ENCODE results near the gene VPREB3. TPM values are rescaled to one million over a fixed set of nuclear protein-coding genes. Genes with fewer than 3 reads are reported as not detected.

VPREB3 gene
- total and polyA plus RNA-seq, 2 of the 8 experiments (the other 6 are each of a cell fraction or from before 2014, with no cell fraction given): 0.52 to 4.6 TPM

DNA sequence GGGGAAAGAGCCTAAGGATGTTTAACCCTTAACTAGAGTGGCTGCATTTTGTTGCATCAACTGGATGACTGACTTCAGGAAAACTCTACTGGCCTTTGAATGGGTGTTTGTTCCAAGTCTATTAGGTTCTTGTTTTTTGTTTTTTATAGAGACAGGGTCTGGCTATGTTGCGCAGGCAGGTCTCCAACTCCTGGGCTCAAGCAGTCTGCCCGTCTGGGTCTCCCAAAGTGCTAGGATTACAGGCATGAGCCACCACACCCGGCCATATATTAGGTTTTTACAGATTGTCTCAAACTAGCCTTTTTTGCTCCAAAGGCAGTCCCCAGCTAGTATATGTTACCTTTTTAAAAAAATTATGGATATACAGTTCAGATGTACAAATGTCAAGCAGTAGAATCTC is 33.7 kb upstream of the VPREB3 start (continued):
- TF ChIP-seq, protein P1, sequence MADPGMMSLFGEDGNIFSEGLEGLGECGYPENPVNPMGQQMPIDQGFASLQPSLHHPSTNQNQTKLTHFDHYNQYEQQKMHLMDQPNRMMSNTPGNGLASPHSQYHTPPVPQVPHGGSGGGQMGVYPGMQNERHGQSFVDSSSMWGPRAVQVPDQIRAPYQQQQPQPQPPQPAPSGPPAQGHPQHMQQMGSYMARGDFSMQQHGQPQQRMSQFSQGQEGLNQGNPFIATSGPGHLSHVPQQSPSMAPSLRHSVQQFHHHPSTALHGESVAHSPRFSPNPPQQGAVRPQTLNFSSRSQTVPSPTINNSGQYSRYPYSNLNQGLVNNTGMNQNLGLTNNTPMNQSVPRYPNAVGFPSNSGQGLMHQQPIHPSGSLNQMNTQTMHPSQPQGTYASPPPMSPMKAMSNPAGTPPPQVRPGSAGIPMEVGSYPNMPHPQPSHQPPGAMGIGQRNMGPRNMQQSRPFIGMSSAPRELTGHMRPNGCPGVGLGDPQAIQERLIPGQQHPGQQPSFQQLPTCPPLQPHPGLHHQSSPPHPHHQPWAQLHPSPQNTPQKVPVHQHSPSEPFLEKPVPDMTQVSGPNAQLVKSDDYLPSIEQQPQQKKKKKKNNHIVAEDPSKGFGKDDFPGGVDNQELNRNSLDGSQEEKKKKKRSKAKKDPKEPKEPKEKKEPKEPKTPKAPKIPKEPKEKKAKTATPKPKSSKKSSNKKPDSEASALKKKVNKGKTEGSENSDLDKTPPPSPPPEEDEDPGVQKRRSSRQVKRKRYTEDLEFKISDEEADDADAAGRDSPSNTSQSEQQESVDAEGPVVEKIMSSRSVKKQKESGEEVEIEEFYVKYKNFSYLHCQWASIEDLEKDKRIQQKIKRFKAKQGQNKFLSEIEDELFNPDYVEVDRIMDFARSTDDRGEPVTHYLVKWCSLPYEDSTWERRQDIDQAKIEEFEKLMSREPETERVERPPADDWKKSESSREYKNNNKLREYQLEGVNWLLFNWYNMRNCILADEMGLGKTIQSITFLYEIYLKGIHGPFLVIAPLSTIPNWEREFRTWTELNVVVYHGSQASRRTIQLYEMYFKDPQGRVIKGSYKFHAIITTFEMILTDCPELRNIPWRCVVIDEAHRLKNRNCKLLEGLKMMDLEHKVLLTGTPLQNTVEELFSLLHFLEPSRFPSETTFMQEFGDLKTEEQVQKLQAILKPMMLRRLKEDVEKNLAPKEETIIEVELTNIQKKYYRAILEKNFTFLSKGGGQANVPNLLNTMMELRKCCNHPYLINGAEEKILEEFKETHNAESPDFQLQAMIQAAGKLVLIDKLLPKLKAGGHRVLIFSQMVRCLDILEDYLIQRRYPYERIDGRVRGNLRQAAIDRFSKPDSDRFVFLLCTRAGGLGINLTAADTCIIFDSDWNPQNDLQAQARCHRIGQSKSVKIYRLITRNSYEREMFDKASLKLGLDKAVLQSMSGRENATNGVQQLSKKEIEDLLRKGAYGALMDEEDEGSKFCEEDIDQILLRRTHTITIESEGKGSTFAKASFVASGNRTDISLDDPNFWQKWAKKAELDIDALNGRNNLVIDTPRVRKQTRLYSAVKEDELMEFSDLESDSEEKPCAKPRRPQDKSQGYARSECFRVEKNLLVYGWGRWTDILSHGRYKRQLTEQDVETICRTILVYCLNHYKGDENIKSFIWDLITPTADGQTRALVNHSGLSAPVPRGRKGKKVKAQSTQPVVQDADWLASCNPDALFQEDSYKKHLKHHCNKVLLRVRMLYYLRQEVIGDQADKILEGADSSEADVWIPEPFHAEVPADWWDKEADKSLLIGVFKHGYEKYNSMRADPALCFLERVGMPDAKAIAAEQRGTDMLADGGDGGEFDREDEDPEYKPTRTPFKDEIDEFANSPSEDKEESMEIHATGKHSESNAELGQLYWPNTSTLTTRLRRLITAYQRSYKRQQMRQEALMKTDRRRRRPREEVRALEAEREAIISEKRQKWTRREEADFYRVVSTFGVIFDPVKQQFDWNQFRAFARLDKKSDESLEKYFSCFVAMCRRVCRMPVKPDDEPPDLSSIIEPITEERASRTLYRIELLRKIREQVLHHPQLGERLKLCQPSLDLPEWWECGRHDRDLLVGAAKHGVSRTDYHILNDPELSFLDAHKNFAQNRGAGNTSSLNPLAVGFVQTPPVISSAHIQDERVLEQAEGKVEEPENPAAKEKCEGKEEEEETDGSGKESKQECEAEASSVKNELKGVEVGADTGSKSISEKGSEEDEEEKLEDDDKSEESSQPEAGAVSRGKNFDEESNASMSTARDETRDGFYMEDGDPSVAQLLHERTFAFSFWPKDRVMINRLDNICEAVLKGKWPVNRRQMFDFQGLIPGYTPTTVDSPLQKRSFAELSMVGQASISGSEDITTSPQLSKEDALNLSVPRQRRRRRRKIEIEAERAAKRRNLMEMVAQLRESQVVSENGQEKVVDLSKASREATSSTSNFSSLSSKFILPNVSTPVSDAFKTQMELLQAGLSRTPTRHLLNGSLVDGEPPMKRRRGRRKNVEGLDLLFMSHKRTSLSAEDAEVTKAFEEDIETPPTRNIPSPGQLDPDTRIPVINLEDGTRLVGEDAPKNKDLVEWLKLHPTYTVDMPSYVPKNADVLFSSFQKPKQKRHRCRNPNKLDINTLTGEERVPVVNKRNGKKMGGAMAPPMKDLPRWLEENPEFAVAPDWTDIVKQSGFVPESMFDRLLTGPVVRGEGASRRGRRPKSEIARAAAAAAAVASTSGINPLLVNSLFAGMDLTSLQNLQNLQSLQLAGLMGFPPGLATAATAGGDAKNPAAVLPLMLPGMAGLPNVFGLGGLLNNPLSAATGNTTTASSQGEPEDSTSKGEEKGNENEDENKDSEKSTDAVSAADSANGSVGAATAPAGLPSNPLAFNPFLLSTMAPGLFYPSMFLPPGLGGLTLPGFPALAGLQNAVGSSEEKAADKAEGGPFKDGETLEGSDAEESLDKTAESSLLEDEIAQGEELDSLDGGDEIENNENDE (IDR thresholded peaks at IDR 0.05; ENCODE audit: insufficient replicate concordance, low read length): no peak
- no peak for TF ChIP-seq GTF2F1 (IDR thresholded peaks at IDR 0.05; ENCODE audit: borderline replicate concordance, low read depth, low read length)
- no peak for TF ChIP-seq ASH2L (IDR thresholded peaks at IDR 0.05; ENCODE audit: low read length)
- no peak for TF ChIP-seq TAF1 (IDR thresholded peaks at IDR 0.05; ENCODE audit: low read depth, low read length)
- no peak for TF ChIP-seq CREB1 (IDR thresholded peaks at IDR 0.05)
- no peak for TF ChIP-seq HDAC6 (IDR thresholded peaks at IDR 0.05; ENCODE audit: low read depth, low read length)
